HG03571 (cell line): ENCODE data around the gene GNB1.

Source experiments
- ATAC-seq: cut with Tn5 transposase; IDR thresholded peaks from one replicate; pipeline ENCODE4 v1.9.1; 2021; ENCODE audit not compliant: unreplicated experiment

The GNB1 gene

GRCh38 chr1:1922956-1923833 lies 32.3 kb upstream of the GNB1 start:
- no peak for ATAC-seq

GRCh38 chr1:1922702-1922955 lies 31.7 kb upstream of the GNB1 start:
- ATAC-seq = no peak

- no peak for ATAC-seq
These were observed 31.2 kb upstream of the GNB1 start for GRCh38 chr1:1921901-1922701.

GRCh38 chr1:1921459-1921862 lies 30.6 kb upstream of the GNB1 start:
- ATAC-seq = no peak

GRCh38 chr1:1920608-1921458 lies 29.9 kb upstream of the GNB1 start:
- ATAC-seq = no peak

- no peak for ATAC-seq
These were observed 29.2 kb upstream of the GNB1 start for GRCh38 chr1:1920057-1920607.

GRCh38 chr1:1919304-1920056 lies 28.6 kb upstream of the GNB1 start:
- peak; percentile 77 for ATAC-seq

GRCh38 chr1:1918901-1919303 lies 28.0 kb upstream of the GNB1 start, which contains the start of gene TMEM52:
TSS of gene TMEM52 (minus strand) at chr1:1919279. CDS start at chr1:1919265, 14 bp downstream.
- ATAC-seq = peak; percentile 15

GRCh38 chr1:1917995-1918900 lies 27.4 kb upstream of the GNB1 start:
- no peak for ATAC-seq

GRCh38 chr1:1917304-1917976 lies 26.6 kb upstream of the GNB1 start:
- ATAC-seq = no peak

GRCh38 chr1:1916851-1917251 lies 26.0 kb upstream of the GNB1 start:
- no peak for ATAC-seq

GRCh38 chr1:1915911-1916840 lies 25.3 kb upstream of the GNB1 start:
- no peak for ATAC-seq

- no peak for ATAC-seq
These were observed 24.2 kb upstream of the GNB1 start, which contains the start of gene CALML6 for GRCh38 chr1:1914971-1915692. TSS of gene CALML6 (plus strand) at chr1:1915260. CDS start at chr1:1915281, 21 bp downstream.

- no peak for ATAC-seq
These were observed 23.4 kb upstream of the GNB1 start for GRCh38 chr1:1914101-1914970.

GRCh38 chr1:1911350-1912041 lies 20.6 kb upstream of the GNB1 start:
- no peak for ATAC-seq
